HL-60/S4 (cell line): ENCODE data around the gene KCNH4.
"Not testable (repeated sequence)": the region's sequence is repeated elsewhere in the genome, so short reads cannot be mapped to it uniquely, and the experiment has no call there.

ENCODE experiments used
- in situ Hi-C: fragments of 300-500 bp; cut with MboI; formaldehyde crosslinking; loops from 2 replicates; pipeline ENCODE4 v1.14.3; 2022; ENCODE audit warnings: low sequenced_read_pairs

The KCNH4 gene

GRCh38 chr17:42180922-42181850 is at the start of gene KCNH4:
KCNH4 (minus strand) TSS chr17:42181142; CDS start chr17:42180945, 197 bp downstream.
- in situ Hi-C loops = no loop called here

GRCh38 chr17:42230225-42230624 is 49.3 kb upstream of the KCNH4 start:
- in situ Hi-C loops = no loop called here

- in situ Hi-C loops = no loop called here
Measured at GRCh38 chr17:42227849-42228700, 47.1 kb upstream of the KCNH4 start.

GRCh38 chr17:42225646-42226045 is 44.7 kb upstream of the KCNH4 start:
- in situ Hi-C loops = no loop called here

GRCh38 chr17:42224651-42225050 is 43.7 kb upstream of the KCNH4 start:
- in situ Hi-C loops = no loop called here

- in situ Hi-C loops = no loop called here
Measured at GRCh38 chr17:42221886-42222745, 41.2 kb upstream of the KCNH4 start.

GRCh38 chr17:42219280-42219679 is 38.3 kb upstream of the KCNH4 start:
- in situ Hi-C loops = not testable (repeated sequence)

- in situ Hi-C loops = no loop called here
Measured at GRCh38 chr17:42214156-42214555, 33.2 kb upstream of the KCNH4 start.

GRCh38 chr17:42212382-42212781 is 31.4 kb upstream of the KCNH4 start:
- in situ Hi-C loops = no loop called here

- in situ Hi-C loops = not testable (repeated sequence)
Measured at GRCh38 chr17:42211921-42212341, 31.0 kb upstream of the KCNH4 start.

GRCh38 chr17:42210046-42210445 is 29.1 kb upstream of the KCNH4 start:
- in situ Hi-C loops = no loop called here

- in situ Hi-C loops = not testable (repeated sequence)
Measured at GRCh38 chr17:42206153-42206612, 25.2 kb upstream of the KCNH4 start.

GRCh38 chr17:42203354-42203753 is 22.4 kb upstream of the KCNH4 start:
- in situ Hi-C loops = no loop called here

- in situ Hi-C loops = no loop called here
Measured at GRCh38 chr17:42202696-42203095, 21.8 kb upstream of the KCNH4 start.

GRCh38 chr17:42202159-42202558 is 21.2 kb upstream of the KCNH4 start:
- in situ Hi-C loops = no loop called here

GRCh38 chr17:42201458-42201772 is 20.5 kb upstream of the KCNH4 start:
- in situ Hi-C loops = no loop called here

- in situ Hi-C loops = no loop called here
Measured at GRCh38 chr17:42200706-42201457, 19.9 kb upstream of the KCNH4 start.

GRCh38 chr17:42199416-42200011 is 18.6 kb upstream of the KCNH4 start:
- in situ Hi-C loops = no loop called here

- in situ Hi-C loops = no loop called here
Measured at GRCh38 chr17:42198897-42199296, 18.0 kb upstream of the KCNH4 start.
